Activated CD8-positive, alpha-beta T cell treated with anti-CD3 and anti-CD28 coated beads for 36 hours (primary cell): Measurements from ENCODE around the gene DHX38. TPM values are rescaled to one million over a fixed set of nuclear protein-coding genes. Genes with fewer than 3 reads are reported as not detected.
"Not testable (repeated sequence)": the region's sequence is repeated elsewhere in the genome, so short reads cannot be mapped to it uniquely, and the experiment has no call there.

Experiments
- ATAC-seq: fragments of 200-7000 bp; cut with Tn5 transposase; one replicate; pipeline ENCODE4 v1.10.0; 2021; ENCODE audit warnings: mild to moderate bottlenecking, moderate library complexity
- CTCF ChIA-PET: fragments of 350-600 bp; sonication (Branson Sonifier 250); formaldehyde crosslinking; loops from one replicate; lab custom pipeline; 2021; ENCODE audit warnings: antibody characterized with exemption; lab: Charles Lee
- POLR2A ChIA-PET: fragments of 350-600 bp; sonication (Branson Sonifier 250); formaldehyde crosslinking; loops from one replicate; lab custom pipeline; 2021; ENCODE audit warnings: antibody characterized with exemption; lab: Charles Lee
- DNase-seq: peaks from one replicate; pipeline ENCODE4 v3.0.0-alpha.2; 2020
- H3K27ac Mint-ChIP-seq: one replicate; pipeline ENCODE4 v1.8.0; 2021; ENCODE audit warnings: mild to moderate bottlenecking, mixed read lengths
- H3K27me3 Mint-ChIP-seq: one replicate; pipeline ENCODE4 v1.8.0; 2021; ENCODE audit warnings: mixed read lengths
- H3K36me3 Mint-ChIP-seq: one replicate; pipeline ENCODE4 v1.8.0; 2021; ENCODE audit warnings: low read depth, mixed read lengths
- H3K4me1 Mint-ChIP-seq: one replicate; pipeline ENCODE4 v1.8.0; 2021; ENCODE audit warnings: low read depth, mixed read lengths
- H3K4me3 Mint-ChIP-seq: one replicate; pipeline ENCODE4 v1.8.0; 2021; ENCODE audit warnings: mild to moderate bottlenecking, moderate library complexity, mixed read lengths
- H3K9me3 Mint-ChIP-seq: one replicate; pipeline ENCODE4 v1.8.0; 2021; ENCODE audit warnings: mixed read lengths
- intact Hi-C: fragments of 100-400 bp; cut with micrococcal nuclease; formaldehyde crosslinking; loops from one replicate; pipeline ENCODE4 v1.10.0; 2022
- total RNA-seq, 2 experiments: library from RNA; stranded (reverse); gene quantifications; one replicate each; pipeline ENCODE4 v1.2.3, GENCODE V29; 2021
- TF ChIP-seq, protein P1 (sequence below): fragments of 200-600 bp; IDR thresholded peaks from one replicate; pipeline ENCODE4 v1.8.0; 2022; ENCODE audit warnings: antibody characterized with exemption, mild to moderate bottlenecking

The DHX38 gene
- total RNA-seq, 2 experiments from 2014 or later, result 70.4 to 71.8 TPM

DNA sequence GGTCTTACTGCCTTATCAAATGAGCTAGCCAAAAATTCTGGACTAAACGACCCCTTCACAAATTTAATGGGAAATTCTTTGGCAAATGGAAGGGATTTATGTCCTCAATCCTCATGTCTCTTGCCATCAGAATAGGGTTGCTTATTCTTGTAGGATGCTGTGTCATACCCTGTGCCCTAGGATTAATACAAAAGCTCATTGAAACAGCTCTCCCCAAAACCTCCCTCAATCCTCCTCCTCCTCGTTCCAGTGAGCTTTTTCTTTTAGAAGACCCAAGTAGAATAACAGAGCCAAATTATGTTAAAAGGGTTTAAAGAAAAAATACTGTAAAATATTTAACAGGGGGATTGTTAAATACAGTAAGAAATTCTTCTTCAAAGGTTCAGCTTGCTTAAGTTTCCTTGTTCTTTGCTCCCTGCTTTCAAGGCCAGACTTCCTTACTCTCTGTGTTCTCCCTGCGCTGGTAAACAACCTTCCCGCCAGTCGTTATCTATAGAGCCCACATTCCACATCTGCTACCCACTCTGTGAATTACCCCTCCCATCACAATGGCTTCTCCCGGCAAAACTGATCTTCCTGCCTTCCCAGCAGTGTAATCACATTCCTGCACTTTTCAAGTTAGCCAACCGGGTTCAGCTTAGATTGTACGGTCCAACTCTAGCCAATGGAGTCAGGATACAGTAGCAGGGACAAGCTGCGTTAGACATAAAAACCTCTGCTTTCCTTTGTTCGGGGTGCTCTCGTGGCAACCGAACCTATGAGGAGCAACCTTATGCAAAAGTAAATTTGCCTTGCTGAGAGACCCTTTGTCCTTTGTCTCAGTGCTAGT is 20.9 kb upstream of the DHX38 start:
- ATAC-seq, result no peak
- TF ChIP-seq, protein P1, sequence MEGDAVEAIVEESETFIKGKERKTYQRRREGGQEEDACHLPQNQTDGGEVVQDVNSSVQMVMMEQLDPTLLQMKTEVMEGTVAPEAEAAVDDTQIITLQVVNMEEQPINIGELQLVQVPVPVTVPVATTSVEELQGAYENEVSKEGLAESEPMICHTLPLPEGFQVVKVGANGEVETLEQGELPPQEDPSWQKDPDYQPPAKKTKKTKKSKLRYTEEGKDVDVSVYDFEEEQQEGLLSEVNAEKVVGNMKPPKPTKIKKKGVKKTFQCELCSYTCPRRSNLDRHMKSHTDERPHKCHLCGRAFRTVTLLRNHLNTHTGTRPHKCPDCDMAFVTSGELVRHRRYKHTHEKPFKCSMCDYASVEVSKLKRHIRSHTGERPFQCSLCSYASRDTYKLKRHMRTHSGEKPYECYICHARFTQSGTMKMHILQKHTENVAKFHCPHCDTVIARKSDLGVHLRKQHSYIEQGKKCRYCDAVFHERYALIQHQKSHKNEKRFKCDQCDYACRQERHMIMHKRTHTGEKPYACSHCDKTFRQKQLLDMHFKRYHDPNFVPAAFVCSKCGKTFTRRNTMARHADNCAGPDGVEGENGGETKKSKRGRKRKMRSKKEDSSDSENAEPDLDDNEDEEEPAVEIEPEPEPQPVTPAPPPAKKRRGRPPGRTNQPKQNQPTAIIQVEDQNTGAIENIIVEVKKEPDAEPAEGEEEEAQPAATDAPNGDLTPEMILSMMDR, result no peak
- intact Hi-C loops, result no loop called here
- no peaks in the 10 kb centered on the region for H3K9me3 Mint-ChIP-seq
- no peak overlapping the region for H3K27ac Mint-ChIP-seq
- no peaks in the 10 kb centered on the region for H3K27me3 Mint-ChIP-seq
- POLR2A ChIA-PET, result interaction anchor here (0.5 to 1.2 kb wide), 3 partner anchors 22 to 318 kb away, joined by 3 read pairs; no protein-coding TSS in a partner anchor
- no peaks in the 10 kb centered on the region for H3K4me1 Mint-ChIP-seq
- H3K4me3 Mint-ChIP-seq, result no peak overlapping the region
- DNase-seq, result no peak
- CTCF ChIA-PET, result no interaction called here
- H3K36me3 Mint-ChIP-seq, result no peaks in the 10 kb centered on the region

DNA sequence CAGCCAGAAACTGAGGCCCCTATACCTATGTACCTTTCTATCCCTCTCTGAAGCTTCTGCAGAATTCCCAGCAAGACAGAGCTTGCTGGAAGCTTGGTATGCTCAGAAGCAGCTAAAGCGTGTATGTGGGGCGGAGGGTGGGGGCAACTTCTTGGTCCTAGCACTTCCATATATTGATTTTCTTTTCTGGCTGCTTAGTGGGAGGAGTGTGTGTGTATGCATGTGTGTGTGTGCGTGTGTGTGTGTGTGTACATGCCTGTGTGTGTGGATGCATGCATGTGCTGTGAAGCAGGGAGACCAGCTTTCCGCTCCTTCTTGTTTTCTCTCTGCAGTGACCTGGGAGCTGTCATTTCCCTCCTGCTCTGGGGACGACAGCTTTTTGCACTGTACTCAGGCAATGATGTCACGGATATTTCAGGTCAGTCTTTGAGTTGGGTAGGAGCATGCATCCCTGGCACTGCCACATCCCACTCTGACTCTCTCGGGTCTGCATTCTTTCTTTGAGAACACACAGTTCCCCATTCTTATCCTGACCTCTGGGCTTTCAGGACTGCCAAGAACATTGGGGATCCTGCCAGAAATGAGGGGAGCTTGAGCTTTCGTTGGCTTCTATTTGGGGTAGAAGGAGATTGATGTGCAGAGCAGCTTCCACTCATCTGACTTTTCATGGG is 20.0 kb upstream of the DHX38 start:
- ChIA-PET CTCF (no interaction called here), POLR2A (no interaction called here)
- Mint-ChIP-seq H3K36me3 (no peaks in the 10 kb centered on the region), H3K27me3 (no peaks in the 10 kb centered on the region), H3K27ac (no peak overlapping the region), H3K9me3 (no peaks in the 10 kb centered on the region), H3K4me1 (no peaks in the 10 kb centered on the region), H3K4me3 (no peak overlapping the region)
- TF ChIP-seq, protein P1, result no peak
- intact Hi-C loops, result no loop called here
- ATAC-seq, result no peak
- no peak for DNase-seq

DNA sequence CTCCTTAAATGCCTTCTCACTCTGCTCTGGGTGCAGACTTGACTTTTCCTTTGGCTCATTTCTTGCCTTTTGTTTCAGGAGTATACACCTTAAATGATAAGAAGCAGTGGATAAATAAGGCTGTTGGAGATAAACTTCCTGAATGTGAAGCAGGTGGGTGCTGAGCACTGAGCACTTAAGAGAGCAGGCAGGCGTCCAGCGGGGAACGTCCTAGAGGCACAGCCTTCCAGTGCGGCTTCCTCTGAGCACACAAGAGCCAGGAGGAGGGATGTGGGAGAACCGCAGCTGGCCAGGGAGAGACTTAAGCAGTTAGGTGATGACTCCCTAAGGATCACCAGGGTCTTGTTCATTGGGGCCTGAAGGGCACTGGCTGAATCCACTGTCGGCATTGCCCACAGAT is 18.6 kb upstream of the DHX38 start:
- intact Hi-C loops, H3K27me3 Mint-ChIP-seq, H3K27ac Mint-ChIP-seq, CTCF ChIA-PET, H3K4me3 Mint-ChIP-seq, H3K4me1 Mint-ChIP-seq, ATAC-seq, DNase-seq, POLR2A ChIA-PET, H3K36me3 Mint-ChIP-seq, H3K9me3 Mint-ChIP-seq: not testable (repeated sequence)

DNA sequence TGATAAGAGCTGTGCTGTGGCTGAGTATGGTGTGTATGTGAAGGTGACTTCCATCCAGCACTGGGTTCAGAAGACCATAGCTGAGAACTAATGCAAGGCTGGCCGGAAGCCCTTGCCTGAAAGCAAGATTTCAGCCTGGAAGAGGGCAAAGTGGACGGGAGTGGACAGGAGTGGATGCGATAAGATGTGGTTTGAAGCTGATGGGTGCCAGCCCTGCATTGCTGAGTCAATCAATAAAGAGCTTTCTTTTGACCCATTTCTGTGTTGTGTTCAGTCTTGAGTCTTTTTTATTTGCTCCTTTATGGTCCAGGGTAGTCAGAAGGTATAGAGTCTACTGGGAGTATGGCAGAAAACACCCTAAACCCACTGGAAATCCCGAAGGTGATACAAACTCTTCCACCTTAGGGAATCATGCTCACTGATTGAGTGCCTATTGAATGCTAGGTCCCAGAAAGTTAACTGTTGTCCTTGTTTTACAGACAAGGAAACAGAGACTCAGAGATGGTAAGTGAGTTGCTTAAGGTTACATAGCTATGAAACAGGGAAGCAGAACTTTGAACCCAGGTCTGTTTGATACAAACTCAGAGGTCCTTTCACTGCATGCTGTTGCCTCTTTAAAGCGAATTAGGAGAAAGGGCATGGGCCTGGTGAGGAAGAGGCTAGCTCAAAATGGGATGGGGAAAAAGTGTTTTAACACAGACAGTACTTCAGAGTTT is 16.5 kb upstream of the DHX38 start:
- ATAC-seq, H3K36me3 Mint-ChIP-seq, CTCF ChIA-PET, H3K4me3 Mint-ChIP-seq, POLR2A ChIA-PET, DNase-seq, intact Hi-C loops, H3K4me1 Mint-ChIP-seq, H3K27ac Mint-ChIP-seq, H3K9me3 Mint-ChIP-seq, H3K27me3 Mint-ChIP-seq: not testable (repeated sequence)

DNA sequence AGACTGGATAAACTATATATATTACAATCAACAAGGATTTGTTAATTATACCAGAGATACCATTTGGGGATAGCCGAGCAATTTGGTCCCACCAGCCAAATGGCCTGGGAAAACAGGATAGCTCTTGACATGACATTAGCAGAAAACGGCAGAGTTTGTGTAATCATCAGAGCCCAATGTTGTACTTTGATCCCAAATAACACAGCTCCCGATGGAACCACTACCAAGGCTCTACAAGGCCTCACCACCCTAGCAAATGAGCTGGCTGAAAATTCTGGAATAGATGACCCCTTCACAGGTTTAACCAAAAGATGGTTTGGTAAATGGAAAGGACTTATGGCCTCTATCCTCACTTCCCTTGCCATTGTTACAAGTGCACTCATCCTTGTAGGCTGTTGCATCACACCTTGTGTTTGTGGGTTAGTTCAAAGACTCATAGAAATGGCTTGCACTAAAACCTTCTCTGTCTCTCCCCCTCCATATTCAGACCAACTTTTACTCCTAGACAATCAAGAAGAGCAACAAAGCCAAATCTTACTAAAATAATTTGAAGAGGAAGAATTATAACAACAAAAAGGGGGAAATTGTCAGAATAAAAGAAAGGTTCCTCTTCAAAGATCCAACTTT is 9.8 kb upstream of the DHX38 start:
- ATAC-seq (no peak), DNase-seq (no peak)
- ChIA-PET POLR2A (interaction anchor here (0.6 to 2.9 kb wide), 3 partner anchors 9 to 13 kb away, joined by 3 to 11 read pairs (median 3); partner anchors contain the start of genes DHX38 and TXNL4B), CTCF (interaction anchor here (1.4 to 1.7 kb wide), 2 partner anchors 11 to 17 kb away, joined by 3 to 5 read pairs; no protein-coding TSS in a partner anchor)
- no peak overlapping the region for H3K27ac Mint-ChIP-seq
- TF ChIP-seq, protein P1, result no peak
- peaks cover 33% of the 10 kb centered on the region for H3K36me3 Mint-ChIP-seq
- no peaks in the 10 kb centered on the region for H3K4me1 Mint-ChIP-seq
- no peak overlapping the region for H3K4me3 Mint-ChIP-seq
- peaks cover 9% of the 10 kb centered on the region for H3K9me3 Mint-ChIP-seq
- H3K27me3 Mint-ChIP-seq, result no peaks in the 10 kb centered on the region
- intact Hi-C loops, result no loop called here
